Measurements from ENCODE around the gene WDR6.
"Not testable (repeated sequence)": the region's sequence is repeated elsewhere in the genome, so short reads cannot be mapped to it uniquely, and the experiment has no call there.

WDR6 gene

DNA sequence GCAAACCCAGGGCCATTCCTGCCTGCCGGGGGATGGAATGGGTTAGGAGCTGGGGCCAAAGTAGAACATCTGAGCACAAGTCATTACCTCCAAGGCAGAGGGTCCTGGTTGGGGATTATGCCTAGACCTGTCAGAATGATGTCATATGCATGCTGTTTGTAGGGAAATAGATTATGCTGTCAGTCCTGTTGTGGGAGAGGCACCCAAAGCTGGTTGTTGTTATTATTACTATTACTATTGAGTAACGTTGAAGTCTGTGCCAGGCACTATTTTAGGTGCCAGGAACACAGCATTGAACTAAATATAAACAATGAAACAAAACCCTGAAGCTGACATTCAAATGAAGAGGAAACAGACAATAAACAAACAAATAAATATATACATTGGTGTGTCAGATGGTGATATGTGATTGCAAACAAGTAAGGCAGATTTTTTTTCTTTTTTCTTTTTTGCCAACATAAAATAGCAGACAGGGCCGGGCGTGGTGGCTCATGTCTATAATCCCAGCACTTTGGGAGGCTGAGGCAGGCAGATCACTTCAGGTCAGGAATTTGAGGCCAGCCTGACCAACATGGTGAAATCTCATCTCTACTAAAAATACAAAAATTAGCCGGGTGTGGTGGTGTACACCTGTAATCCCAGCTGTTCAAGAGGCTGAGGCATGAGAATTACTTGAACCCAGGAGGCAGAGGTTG, 15.2 kb upstream of the WDR6 start:
- DNase-seq (ENCODE audit: low read depth in 1 of 2, low spot score in 1 of 2) = no peak

DNA sequence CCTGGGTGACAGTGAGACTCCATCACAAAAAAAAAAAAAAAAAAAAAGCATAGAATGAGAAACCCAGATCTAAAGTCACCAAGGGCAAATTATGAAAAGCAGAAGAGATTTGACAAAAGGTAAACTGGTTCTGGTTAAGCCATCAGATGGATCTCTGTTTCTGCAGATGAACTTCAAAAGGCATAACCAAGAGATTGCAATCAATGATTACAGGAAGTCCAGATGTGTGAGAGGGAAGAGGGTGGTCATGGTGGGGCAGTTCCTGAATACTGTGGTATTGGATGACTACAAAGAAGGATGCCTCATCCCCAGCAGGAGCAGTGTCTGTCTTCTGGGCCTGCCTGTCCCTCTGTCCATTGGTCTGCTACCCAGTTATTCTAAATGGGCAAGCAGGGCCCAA, 13.4 kb upstream of the WDR6 start:
- DNase-seq (ENCODE audit: low read depth in 1 of 2, low spot score in 1 of 2) = no peak

- DNase-seq (ENCODE audit: low read depth in 1 of 2, low spot score in 1 of 2) = no peak
Observed at GRCh38 chr3:48996640-48997039, 10.6 kb upstream of the WDR6 start.

DNA sequence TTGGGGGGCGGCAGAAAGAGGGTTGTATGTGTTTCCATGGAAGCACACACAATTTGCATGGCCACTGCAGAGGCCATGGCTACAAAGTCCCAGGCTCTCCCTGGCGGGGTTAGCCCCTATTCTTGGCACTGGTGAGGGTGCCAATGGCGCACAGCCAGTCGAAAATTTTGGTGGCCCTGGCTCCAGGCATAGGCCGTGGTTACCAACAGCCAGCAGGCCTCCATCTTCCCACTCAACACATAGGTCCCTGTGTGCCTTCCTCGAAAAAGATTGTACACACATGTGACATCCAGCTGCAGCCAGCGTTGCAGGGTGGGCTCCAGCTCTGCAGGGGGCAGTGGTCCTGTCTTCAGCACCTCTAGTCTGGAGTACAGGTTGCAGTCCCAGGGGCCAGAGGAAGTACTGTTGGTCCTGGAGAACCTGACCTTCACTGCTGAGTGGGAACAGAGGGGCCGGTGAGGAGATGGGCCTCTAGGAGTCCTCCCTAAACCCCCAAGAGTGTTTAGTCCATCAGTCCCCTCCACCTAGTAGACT, 10.0 kb upstream of the WDR6 start:
- DNase-seq (ENCODE audit: low read depth in 1 of 2, low spot score in 1 of 2) = no peak

GRCh38 chr3:48997714-48998637, 9.2 kb upstream of the WDR6 start:
- no peak for DNase-seq (ENCODE audit: low read depth in 1 of 2, low spot score in 1 of 2)

DNA sequence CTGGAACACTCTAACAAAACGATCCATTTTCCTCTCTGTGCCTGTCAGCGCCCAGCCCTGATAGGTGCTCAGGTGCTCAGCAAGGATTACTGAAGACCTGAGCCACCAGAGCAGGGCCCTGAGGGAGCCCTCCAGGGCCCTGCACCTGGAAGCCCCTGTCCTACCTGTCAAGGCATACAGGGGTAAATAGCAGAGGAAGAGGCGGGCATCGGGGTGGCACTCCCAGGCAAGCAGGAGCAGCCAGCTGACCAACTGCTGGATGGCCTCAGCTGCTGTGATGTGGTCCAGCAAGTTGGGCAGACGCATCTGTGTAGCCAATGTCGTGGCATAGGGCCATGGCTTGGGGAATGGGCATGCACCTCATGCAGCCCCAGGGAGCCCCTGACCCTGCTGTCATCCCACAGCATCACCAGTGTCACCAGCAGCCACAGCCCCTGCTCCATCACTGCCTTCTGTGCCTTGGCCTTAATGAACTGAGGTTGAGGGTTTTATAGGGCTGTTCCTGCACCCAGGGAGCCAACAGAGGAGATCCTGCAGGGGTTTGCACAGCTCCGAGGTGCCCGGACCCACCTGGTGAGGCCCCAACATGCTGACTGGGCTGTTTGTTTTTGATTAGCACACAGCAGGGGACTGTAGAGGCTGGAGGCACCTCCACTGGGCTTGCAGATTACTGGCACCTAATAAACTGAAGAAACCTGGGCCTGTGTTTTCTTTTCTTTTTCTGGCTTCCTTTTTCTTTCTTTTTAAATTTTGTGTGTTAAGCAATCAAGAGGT, 7.9 kb upstream of the WDR6 start:
- no peak for DNase-seq (ENCODE audit: low read depth in 1 of 2, low spot score in 1 of 2)

- DNase-seq (ENCODE audit: low read depth in 1 of 2, low spot score in 1 of 2) = no peak
Observed at GRCh38 chr3:49001155-49001554, 6.0 kb upstream of the WDR6 start.

DNA sequence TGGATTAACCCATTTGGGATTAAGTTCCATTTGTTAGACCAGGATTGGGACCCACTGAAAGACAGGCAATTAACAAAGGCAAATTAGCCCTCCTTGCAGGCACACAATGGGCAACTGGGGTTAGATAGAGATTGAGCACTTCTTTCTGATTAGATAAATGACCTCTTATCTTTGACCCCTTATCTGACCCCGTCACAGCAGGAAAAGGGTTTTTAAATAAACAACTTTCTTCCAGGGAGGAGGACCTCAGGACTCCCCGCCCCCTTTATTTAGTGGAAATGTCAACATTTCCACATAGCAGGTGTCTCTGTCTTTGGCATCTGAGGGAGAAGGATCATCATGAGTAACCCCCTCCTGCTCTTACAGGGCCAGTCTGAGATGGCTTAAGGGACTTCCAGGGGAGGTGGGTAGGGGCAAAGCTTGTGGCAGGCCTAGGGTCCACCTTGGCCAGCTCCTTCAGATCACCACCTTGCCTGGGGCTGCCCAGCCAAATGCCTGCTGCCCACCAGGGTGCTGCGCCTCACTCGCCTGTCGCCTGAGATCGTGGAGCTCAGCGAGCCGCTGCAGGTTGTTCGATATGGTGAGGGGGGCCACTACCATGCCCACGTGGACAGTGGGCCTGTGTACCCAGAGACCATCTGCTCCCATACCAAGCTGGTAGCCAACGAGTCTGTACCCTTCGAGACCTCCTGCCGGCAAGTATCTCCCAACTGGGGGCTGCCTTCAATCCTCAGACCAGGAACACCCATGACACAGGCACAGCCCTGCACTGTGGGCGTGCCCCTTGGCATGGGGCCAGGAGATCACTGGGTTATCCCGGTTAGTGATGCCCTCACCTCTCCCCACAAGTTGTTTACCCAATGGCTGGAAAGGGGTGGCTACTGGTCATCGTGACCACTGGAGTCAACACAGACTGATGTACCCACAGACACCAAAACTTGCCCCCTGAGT, 2.6 kb upstream of the WDR6 start:
- no peak for DNase-seq (ENCODE audit: low read depth in 1 of 2, low spot score in 1 of 2)

DNA sequence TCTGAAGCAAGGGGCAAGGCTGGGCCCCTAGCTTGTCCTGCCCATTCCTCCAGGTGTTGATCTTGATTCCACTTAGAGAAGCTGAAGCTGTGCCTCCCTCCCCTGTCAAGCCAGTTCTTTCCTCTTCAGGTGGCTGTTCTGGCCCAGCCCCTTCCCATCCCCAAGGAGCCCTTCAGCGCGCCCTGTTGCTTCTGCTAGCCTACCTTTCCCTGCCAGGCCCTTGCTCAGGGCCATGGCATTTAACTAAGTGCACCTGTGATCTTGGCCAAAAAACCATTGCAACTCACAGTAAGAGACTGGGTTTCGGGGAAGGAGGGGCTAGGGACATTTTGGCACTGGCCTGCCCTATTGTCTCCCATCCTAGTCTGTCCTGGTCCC, 1.9 kb upstream of the WDR6 start:
- no peak for DNase-seq (ENCODE audit: low read depth in 1 of 2, low spot score in 1 of 2)

DNA sequence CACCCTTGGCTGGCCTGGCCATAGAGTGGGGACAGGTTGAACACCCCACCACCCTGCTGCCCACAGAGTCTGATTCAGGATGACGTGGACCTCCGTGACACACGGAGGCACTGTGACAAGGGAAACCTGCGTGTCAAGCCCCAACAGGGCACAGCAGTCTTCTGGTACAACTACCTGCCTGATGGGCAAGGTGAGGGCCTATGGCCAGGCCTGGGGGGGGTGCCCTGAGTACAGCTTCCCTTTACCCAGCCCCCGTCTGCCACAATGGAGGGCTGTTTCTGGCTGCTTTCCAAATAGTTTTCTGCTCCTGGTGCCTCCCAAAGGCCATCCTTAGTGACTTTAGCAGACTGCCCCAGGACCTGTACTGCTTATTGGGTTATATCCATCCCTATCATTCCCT, 1.2 kb upstream of the WDR6 start:
- DNase-seq (ENCODE audit: low read depth in 1 of 2, low spot score in 1 of 2) = no peak

DNA sequence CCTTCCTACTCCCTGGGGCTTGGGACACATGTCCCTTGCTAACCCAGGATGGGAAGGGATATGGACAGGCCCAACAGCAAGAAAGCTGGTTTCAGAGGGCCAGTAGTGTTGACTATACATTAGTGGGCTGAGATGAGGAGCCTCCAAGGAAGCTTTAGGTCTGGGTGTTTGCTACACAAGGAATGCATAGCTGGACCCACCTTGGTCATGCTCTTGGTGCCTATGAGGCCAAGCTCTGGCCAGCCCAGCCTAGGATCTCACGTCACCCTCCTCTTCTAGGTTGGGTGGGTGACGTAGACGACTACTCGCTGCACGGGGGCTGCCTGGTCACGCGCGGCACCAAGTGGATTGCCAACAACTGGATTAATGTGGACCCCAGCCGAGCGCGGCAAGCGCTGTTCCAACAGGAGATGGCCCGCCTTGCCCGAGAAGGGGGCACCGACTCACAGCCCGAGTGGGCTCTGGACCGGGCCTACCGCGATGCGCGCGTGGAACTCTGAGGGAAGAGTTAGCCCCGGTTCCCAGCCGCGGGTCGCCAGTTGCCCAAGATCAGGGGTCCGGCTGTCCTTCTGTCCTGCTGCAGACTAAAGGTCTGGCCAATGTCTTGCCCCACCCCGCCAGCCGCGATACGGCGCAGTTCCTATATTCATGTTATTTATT, 653 bp upstream of the WDR6 start:
- DNase-seq (ENCODE audit: low read depth in 1 of 2, low spot score in 1 of 2) = no peak

DNA sequence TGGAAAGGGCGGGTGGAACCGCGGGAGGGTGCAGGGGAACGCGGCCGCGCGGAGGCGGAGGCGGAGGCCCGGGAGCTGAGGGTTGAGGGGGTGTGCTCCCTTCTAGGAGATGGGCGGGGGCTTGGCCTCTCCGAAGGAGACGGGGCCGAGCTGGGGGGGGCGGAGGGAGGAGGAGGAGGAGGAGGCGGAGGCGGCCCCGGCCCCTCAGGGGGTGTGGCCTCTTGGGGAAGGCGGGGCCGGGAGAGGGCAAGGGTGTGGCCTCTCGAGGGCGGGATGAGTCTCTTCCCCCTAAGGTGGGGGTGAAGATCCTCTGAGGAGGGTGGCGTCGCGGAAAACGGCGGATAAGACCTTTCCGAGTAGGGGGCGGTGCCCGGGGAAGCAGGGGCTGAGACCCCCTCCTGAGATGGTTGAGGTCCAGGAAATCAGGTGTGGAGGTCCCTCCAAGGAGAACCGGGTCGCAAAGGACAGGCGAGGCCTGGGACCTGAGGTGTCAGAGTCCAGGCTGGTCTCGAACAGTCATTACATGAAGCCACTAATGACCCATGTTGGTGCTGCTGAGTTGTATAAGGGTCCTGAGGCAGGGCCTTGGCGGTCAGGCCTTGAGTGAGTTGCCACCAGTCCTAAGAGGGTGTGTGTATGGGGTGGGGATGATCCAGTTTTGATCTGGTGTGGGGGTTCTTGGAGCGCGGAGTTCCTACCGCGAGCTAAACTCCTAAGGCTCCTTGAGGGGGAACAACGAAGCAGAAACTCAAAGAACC, 759 bp downstream of the WDR6 start:
- DNase-seq (ENCODE audit: low read depth in 1 of 2, low spot score in 1 of 2) = peak; percentile 80 to 82

- not testable (repeated sequence) for DNase-seq (ENCODE audit: low read depth in 1 of 2, low spot score in 1 of 2)
Observed at GRCh38 chr3:49008627-49009026, 1.4 kb downstream of the WDR6 start.

GRCh38 chr3:49009396-49009795, 2.2 kb downstream of the WDR6 start:
- DNase-seq (ENCODE audit: low read depth in 1 of 2, low spot score in 1 of 2) = no peak

DNA sequence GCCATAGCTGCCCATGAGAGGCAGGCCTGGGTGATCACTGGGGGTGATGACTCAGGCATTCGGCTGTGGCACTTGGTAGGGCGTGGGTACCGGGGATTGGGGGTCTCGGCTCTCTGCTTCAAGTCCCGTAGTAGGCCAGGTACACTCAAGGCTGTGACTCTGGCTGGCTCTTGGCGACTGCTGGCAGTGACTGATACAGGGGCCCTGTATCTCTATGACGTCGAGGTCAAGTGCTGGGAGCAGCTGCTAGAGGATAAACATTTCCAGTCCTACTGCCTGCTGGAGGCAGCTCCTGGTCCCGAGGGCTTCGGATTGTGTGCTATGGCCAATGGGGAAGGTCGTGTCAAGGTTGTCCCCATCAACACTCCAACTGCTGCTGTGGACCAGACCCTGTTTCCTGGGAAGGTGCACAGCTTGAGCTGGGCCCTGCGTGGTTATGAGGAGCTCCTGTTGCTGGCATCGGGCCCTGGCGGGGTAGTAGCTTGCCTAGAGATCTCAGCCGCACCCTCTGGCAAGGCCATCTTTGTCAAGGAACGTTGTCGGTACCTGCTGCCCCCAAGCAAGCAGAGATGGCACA, 5.3 kb downstream of the WDR6 start:
- DNase-seq (ENCODE audit: low read depth in 1 of 2, low spot score in 1 of 2) = no peak

DNA sequence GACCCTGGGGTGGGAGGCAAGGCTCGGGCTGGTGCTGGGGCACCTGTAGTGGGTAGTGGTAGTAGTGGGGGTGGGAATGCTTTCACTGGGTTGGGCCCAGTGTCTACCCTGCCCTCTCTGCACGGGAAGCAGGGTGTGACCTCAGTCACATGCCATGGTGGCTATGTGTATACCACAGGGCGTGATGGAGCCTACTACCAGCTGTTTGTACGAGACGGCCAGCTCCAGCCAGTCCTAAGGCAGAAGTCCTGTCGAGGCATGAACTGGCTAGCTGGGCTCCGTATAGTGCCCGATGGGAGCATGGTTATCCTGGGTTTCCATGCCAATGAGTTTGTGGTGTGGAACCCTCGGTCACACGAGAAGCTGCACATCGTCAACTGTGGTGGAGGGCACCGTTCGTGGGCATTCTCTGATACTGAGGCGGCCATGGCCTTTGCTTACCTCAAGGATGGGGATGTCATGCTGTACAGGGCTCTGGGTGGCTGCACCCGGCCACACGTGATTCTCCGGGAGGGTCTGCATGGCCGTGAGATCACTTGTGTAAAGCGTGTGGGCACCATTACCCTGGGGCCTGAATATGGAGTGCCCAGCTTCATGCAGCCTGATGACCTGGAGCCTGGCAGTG, 6.0 kb downstream of the WDR6 start:
- no peak for DNase-seq (ENCODE audit: low read depth in 1 of 2, low spot score in 1 of 2)

DNA sequence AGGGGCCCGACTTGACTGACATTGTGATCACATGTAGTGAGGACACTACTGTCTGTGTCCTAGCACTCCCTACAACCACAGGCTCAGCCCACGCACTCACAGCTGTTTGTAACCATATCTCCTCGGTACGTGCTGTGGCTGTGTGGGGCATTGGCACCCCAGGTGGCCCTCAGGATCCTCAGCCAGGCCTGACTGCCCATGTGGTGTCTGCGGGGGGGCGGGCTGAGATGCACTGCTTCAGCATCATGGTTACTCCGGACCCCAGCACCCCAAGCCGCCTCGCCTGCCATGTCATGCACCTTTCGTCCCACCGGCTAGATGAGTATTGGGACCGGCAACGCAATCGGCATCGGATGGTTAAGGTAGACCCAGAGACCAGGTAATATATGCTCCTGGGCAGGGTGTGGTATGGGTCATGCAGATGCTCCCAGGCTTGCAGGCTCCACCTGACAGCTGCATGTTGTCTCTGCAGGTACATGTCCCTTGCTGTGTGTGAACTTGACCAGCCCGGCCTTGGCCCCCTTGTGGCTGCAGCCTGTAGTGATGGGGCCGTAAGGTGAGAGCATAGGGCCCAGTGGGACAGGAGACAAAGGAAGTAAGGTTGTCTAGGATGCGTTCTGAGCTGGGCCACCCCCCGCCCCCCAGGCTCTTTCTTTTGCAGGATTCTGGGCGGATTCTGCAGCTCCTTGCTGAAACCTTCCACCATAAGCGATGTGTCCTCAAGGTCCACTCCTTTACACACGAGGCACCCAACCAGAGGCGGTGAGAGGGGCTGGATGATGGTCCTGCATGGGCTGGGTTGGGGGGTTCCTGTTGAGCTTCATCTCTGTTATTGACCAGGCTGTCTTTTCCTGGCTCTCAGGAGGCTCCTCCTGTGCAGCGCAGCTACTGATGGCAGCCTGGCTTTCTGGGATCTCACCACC, 6.8 kb downstream of the WDR6 start:
- no peak for DNase-seq (ENCODE audit: low read depth in 1 of 2, low spot score in 1 of 2)

Measured in stimulated activated CD4-positive, alpha-beta T cell treated with anti-CD3 and anti-CD28 coated beads, Interleukin-15, amount 100 ng/mL, for 1 hour (primary cell).